Measurements from ENCODE around the gene KCNJ11. TPM values are rescaled to one million over a fixed set of nuclear protein-coding genes. Genes with fewer than 3 reads are reported as not detected.

Gene KCNJ11
- total and polyA plus RNA-seq, 10 of the 15 experiments (the other 5 are each of a cell fraction or from before 2014, with no cell fraction given): 0.06 to 0.56 (median 0.21) TPM; not detected in 6

DNA sequence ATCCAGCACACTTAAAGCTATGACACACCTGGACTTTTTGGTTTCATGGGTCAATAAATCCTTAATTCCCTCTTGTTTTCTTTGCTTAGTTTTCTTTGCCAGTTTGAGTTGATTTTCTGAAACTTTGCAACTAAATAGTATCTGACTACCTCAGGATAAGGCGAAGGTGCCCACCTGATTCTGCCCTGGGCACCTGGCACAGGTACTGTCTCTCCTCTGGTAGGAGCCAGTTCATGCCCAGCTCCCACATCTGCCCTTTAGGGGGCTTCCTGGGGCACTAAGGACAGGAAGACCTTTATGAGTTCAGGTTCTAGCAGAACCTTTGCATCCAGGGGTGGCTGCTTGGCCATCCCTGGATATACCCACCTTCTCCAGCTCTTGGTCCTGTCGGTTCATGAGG lies 19.6 kb upstream of the KCNJ11 start (continued):
- TF ChIP-seq, protein P1, sequence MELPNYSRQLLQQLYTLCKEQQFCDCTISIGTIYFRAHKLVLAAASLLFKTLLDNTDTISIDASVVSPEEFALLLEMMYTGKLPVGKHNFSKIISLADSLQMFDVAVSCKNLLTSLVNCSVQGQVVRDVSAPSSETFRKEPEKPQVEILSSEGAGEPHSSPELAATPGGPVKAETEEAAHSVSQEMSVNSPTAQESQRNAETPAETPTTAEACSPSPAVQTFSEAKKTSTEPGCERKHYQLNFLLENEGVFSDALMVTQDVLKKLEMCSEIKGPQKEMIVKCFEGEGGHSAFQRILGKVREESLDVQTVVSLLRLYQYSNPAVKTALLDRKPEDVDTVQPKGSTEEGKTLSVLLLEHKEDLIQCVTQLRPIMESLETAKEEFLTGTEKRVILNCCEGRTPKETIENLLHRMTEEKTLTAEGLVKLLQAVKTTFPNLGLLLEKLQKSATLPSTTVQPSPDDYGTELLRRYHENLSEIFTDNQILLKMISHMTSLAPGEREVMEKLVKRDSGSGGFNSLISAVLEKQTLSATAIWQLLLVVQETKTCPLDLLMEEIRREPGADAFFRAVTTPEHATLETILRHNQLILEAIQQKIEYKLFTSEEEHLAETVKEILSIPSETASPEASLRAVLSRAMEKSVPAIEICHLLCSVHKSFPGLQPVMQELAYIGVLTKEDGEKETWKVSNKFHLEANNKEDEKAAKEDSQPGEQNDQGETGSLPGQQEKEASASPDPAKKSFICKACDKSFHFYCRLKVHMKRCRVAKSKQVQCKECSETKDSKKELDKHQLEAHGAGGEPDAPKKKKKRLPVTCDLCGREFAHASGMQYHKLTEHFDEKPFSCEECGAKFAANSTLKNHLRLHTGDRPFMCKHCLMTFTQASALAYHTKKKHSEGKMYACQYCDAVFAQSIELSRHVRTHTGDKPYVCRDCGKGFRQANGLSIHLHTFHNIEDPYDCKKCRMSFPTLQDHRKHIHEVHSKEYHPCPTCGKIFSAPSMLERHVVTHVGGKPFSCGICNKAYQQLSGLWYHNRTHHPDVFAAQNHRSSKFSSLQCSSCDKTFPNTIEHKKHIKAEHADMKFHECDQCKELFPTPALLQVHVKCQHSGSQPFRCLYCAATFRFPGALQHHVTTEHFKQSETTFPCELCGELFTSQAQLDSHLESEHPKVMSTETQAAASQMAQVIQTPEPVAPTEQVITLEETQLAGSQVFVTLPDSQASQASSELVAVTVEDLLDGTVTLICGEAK (IDR thresholded peaks at IDR 0.05; ENCODE audit: borderline replicate concordance): no peak
- no peak for TF ChIP-seq TCF3 (IDR thresholded peaks at IDR 0.05; ENCODE audit: borderline replicate concordance, insufficient read depth, low read depth, low read length)
- no peak for TF ChIP-seq RBBP5 (conservative IDR thresholded peaks at IDR 0.05)
- TF ChIP-seq, protein P2, sequence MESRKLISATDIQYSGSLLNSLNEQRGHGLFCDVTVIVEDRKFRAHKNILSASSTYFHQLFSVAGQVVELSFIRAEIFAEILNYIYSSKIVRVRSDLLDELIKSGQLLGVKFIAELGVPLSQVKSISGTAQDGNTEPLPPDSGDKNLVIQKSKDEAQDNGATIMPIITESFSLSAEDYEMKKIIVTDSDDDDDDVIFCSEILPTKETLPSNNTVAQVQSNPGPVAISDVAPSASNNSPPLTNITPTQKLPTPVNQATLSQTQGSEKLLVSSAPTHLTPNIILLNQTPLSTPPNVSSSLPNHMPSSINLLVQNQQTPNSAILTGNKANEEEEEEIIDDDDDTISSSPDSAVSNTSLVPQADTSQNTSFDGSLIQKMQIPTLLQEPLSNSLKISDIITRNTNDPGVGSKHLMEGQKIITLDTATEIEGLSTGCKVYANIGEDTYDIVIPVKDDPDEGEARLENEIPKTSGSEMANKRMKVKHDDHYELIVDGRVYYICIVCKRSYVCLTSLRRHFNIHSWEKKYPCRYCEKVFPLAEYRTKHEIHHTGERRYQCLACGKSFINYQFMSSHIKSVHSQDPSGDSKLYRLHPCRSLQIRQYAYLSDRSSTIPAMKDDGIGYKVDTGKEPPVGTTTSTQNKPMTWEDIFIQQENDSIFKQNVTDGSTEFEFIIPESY (IDR thresholded peaks at IDR 0.05): no peak
- no peak for TF ChIP-seq SUPT20H (IDR thresholded peaks at IDR 0.05; ENCODE audit: borderline replicate concordance, control insufficient read depth, low read depth, low read length)
- TF ChIP-seq EED (IDR thresholded peaks at IDR 0.05; ENCODE audit: low read depth): no peak
- no peak for TF ChIP-seq RB1 (IDR thresholded peaks at IDR 0.05; ENCODE audit: borderline replicate concordance)
- no peak for TF ChIP-seq BACH1 (IDR thresholded peaks at IDR 0.05; ENCODE audit: borderline replicate concordance)
- TF ChIP-seq ZNF24 (IDR thresholded peaks at IDR 0.05): no peak
- TF ChIP-seq, protein P3, sequence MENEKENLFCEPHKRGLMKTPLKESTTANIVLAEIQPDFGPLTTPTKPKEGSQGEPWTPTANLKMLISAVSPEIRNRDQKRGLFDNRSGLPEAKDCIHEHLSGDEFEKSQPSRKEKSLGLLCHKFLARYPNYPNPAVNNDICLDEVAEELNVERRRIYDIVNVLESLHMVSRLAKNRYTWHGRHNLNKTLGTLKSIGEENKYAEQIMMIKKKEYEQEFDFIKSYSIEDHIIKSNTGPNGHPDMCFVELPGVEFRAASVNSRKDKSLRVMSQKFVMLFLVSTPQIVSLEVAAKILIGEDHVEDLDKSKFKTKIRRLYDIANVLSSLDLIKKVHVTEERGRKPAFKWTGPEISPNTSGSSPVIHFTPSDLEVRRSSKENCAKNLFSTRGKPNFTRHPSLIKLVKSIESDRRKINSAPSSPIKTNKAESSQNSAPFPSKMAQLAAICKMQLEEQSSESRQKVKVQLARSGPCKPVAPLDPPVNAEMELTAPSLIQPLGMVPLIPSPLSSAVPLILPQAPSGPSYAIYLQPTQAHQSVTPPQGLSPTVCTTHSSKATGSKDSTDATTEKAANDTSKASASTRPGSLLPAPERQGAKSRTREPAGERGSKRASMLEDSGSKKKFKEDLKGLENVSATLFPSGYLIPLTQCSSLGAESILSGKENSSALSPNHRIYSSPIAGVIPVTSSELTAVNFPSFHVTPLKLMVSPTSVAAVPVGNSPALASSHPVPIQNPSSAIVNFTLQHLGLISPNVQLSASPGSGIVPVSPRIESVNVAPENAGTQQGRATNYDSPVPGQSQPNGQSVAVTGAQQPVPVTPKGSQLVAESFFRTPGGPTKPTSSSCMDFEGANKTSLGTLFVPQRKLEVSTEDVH (IDR thresholded peaks at IDR 0.05; ENCODE audit: low read depth, partially characterized antibody): no peak
- TF ChIP-seq CBFB (IDR thresholded peaks at IDR 0.05; ENCODE audit: low read depth): no peak
- TF ChIP-seq BRCA1 (IDR thresholded peaks at IDR 0.05; ENCODE audit: low read depth, low read length): no peak
